NOMO-1 treated with dmso at 0.1 percent for 144 hours (cell line): ENCODE data around the gene UGP2.

Experiments used
- DNase-seq: peaks from one replicate; lab custom pipeline; 2025; ENCODE audit not compliant: unreplicated experiment; lab: John Stamatoyannopoulos, UW

The UGP2 gene

DNA sequence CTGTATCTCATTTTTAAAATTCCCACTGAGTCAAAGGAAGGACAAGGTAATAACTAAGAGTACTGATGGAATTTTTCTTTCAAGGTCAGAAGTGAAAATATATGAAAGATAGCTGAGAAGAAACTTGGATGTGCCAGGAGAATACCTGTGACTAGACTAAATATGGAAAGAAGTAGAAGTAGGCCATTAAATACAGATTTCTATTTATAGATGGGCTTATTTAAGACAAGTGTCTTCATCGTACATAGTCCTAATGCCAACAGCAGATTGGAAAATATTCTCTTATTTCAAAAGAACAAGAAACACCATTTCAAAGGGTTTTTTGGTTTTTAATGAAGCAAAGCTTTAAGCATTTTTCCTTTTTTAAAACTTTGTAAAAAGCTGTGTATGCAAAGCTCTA is 22.0 kb downstream of the UGP2 start:
- no peak for DNase-seq

DNA sequence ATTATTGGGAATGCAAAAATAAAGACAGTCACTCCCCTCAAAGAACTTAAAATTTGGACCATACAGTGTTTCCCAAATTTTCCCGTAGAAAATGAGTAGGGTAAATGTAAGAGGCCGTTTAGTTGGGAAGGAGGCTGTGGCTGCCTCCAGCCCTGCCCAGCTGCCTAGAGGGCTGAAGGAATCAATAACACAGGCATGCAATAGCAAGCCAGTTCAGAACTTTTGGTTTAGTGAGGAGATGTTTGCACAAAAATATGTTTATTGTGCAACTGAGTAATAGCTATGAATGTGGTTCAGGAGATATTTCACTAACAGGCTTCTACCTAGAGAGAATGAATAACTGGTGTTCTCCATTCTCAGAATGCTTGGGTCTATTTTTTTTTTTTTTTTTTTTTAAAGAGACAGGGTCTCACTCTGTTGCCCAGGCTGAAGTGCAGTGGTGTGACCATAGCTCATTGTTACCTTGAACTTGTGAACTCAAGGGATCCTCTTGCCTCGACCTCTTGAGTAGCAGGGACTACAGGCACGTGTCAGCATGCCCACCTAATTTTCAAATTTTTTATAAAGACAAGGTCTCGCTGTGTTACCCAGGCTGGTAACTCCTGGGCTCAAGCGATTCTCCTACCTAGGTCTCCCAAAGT is 23.6 kb downstream of the UGP2 start:
- DNase-seq, result no peak

DNA sequence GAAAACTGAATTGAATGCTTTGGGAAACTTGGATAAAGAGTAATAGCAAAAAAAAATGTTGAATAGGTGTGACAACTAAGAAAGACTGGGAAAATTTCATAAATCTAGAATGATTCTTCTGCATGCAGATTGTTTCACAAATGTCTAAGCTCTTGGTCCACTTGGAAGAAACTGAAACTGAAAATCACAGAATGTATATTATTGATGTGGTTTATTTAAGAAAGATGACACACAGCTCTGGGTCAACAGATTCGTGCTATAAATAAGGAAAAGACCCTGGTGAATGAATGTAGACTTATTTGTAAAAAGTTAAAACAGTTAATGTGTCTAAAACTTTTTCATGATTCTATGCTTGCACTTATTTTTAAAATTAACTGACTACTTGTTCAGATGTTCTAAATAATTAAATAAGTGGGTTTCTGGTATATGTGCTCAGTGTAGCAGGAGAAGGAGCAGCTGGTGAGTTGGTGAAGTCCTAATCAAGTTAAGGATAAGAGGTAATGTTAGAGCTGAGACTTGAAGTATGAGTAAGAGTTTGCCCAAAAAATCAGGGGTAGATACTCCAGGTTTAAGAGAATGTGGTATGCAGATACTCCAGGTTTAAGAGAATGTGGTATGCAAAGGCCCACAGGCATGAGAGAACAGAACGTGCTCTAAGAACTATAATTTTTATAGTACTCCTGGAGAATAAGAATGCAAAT is 24.5 kb downstream of the UGP2 start:
- DNase-seq, result no peak

DNA sequence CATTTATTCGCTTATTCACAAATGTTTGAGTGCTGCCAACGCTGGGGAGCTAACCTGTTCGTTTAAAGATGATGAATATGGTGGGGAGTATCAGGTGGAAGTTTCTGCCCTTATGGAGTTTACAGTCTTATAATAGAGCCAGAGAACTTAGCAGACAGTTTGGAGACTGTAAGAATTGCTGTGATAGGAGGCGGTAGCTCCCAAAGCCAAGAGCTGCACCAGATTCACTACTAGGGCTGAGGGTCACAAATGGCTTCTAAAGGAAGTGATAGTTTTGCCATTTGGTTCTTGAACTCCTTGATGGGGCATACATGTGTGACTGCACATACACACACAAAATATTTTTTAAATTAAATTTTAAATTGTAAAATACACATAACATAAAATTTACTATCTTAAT is 29.0 kb downstream of the UGP2 start:
- DNase-seq, result no peak

DNA sequence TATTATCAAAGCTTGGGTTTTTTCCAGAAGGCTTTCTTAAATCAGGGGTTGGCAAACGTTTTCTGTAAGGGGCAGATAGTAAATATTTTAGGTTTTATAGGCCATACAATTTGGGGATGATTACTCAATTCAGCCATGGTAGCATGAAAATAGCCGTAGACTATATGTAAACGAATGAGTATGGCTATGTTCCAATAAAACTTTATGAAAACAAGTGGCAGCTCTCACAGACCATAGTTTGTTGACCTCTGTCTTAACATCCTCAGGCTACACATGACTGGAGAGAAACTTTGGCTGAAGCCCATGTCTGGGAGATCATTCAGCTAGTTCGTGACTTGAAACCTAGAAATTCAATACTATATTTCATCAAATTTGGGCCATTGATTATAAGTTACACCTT is 30.2 kb downstream of the UGP2 start:
- no peak for DNase-seq

DNA sequence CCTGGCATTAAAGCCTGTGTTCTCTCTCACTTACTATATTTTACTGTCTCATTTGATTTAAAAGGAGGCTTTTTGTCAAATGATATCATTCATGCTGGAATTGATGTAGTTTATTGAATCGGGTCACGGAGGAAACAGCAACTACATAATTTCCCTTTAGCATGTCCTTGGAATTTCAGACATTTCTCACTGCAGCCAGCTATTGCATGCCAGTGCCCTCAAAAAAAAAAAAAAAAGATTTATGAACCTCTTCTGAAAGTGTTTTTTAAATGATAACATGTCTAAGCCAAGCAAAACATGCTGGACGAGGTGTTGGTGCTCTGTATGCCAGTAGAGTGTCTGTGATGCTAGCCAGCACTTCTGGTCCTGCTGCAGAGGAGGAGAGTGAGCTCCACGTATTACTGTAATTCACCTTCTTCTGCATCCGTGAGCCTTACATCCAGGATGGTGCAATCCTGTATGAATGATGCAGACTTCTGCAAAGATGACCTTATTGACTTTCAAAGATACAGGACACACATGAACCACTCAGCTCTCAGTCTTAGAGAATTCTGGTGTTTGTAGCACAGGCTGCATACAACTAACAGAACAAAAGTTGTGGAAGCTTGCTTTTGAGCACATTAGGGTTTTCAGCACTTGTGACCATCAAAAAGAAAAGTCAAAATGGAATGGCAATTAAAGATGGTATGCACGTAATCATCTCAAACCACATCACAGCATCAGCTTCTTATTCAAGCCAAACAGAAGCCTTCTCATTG is 31.1 kb downstream of the UGP2 start:
- DNase-seq, result no peak

DNA sequence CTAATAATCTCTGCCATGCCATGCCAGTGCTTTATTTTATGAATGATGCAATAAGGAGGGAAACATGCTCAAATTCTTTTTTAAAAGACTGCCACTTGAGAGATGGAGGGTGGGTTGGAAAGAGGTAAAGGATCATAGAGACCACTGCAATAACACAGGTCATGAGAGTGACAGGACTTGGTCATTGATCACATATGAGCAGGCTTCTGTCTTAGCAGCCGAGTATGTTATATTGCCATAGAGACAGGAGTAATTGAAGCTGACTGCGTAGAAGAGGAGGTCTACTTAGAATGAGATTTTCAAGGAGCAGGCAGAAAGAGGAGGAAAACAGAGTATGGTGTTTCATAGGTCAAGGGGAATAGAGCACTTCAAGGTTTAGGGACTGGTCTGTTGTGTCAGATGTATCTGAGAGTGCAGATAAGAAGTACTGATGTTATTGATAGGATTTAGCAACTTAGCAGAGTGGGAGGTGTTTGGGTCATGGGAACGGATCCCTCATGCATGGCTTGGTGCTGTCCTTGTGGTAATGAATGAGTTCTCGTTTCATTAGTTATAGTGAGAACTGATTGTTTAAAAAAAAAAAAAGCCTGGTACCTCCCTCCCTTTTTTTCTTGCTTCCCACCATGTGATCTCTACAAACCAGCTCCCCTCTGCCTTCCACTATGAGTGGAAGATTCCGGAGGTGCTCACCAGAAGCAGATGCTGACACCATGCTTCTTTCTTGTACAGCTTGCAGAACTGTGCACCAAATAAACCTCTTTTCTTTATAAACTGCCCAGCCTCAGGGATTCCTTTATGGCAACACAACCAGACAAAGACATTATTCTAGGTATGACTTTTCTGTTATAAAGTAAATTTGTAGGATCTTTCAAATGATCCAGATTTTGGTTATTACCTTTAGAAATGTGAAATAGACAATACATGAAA is 32.8 kb downstream of the UGP2 start:
- DNase-seq, result no peak

DNA sequence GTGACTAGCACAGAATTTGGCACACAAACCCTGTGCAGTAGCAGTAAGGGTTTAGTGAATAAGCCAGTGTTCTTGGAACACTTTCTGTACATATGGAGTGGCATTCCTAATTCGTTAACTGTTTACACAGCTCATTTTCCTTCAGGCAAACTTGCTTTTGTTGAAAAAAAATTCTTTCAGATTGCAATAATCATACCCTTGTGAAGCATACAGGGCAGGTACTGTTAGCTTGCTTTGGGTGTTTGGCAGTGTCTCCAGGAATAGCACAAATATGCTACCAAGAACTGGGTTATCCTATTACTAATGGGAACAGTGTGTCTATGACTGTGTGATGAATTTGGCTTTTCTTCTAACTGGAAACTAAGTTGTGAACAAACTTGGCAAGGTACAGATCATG is 33.4 kb downstream of the UGP2 start:
- no peak for DNase-seq

DNA sequence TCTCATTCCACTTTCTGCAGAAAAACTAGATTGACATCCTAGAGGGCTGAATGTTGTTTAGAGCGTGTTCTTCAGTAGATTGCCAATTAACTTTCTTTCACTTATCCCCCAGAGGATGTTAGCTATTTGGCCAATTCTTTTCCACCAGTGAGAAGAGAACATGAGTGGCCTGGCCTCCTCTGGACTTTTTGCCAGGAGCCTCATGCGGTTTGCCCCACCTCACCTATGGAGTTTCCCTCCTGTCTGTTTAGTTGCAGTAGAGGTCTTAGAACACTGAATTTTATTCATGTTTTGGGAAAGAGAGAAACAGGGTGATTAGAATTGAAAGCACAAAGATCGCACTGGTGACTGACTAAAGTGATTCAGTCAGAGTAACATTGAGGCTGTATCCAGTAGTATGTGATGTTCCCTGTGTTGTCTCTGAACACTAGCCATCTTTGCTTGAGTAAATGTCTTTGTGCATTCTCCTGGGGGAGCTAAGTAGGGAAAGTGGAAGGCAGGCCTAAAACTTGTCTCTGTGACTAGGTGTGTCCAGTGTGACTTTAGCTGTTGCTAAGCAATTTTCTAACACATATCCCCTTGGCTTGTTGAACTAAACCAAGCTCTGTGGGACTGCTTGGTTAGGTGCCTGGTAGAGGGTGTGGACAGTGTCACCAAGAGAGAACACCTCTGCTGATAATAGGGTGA is 34.0 kb downstream of the UGP2 start:
- DNase-seq, result no peak

DNA sequence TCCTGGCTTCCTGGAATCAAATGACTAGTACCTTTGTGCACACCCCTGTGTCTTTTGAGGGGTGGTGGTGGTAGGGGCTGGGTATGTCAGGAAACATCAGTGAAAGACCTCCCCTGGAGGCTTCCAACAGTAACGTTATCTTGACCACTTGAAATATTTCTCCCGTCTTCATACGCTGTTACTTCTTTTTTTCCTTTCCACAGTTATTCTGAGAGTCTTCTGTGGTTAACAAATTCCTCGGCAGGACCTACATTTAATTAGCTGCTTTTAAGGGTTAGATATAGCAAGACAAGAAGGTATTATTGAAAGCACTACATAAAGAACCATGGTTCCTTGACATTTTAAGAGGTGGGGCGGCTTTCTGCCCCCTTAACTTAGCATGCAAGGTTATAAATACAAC is 34.6 kb downstream of the UGP2 start:
- DNase-seq, result no peak

DNA sequence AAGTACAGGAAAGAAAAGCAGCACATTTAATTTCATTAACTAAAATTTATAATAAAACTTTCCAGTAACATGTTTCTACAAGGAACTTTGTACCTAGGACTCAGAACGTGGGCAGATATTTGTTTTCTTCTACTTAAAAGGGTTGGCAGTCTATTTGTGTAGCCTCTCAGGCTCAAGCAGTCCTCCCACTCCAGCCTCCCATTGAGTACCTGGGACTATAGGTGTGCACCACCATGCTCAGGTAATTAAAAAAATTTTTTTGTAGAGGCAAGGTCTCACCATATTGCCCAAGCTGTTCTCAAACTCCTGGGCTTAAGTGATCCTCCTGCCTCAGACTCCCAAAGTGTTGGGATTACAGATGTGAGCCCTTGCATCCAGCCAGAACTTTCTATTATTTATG is 36.8 kb downstream of the UGP2 start:
- no peak for DNase-seq

DNA sequence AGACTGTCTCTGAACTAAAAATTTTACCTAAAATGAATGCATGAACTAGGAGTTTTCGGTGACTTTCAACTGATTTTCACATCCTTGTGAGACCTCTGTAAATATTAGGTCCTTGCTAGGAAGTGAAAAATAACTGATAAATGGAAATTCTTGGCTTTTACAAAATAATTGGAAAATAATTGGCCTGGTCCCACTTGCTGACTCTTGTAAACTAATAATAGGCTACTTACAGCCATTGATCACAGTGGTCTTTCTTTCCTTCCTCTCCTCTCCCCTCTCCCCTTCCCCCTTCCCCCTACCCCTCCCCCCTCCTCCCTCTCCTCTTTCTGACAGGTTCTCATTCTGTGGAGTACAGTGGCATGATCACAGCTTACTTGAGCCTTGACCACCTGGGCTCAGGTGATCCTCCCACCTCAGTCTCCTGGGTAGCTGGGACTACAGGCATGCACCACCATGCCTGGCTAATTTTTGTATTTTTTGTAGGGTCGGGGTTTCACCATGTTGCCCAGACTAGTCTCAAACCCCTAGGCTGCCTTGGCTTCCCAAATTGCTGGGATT is 38.3 kb downstream of the UGP2 start:
- no peak for DNase-seq

DNA sequence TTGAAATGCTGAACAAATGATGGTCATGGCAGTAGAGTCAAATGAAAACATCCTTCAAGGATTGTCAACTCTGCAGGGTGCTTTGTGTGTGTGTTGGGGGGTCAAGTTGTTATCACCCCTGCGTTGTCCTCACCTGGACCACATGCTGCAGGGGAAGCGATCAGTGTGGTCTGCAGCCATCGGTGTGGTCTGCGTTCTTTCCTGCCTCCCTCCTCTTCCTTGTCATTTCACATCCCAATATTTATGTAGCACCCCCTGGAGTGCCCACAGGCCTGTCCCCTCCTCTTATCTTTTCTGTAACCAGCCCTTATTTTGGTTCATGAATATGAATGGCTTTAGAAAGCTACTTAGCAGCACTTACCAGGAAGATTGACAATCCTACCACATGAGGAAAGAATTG is 38.9 kb downstream of the UGP2 start:
- DNase-seq, result no peak

DNA sequence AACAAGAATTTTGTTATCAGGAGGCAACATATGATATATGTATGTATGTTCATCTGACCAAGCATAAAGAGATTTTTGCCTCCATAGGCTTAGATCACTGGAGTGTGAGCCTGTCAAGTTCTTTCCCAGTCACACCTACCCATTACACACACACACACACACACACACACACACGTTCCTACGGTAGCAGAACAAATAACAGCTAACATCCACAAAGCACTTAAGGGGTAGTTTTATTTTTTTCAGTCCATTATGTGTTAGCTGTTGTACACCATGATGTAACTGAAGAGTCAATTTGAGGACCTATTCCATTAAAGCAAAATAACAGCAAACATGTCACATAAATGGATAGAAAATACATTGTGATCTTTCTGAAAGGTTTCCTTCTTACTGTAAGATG is 39.5 kb downstream of the UGP2 start:
- no peak for DNase-seq

DNA sequence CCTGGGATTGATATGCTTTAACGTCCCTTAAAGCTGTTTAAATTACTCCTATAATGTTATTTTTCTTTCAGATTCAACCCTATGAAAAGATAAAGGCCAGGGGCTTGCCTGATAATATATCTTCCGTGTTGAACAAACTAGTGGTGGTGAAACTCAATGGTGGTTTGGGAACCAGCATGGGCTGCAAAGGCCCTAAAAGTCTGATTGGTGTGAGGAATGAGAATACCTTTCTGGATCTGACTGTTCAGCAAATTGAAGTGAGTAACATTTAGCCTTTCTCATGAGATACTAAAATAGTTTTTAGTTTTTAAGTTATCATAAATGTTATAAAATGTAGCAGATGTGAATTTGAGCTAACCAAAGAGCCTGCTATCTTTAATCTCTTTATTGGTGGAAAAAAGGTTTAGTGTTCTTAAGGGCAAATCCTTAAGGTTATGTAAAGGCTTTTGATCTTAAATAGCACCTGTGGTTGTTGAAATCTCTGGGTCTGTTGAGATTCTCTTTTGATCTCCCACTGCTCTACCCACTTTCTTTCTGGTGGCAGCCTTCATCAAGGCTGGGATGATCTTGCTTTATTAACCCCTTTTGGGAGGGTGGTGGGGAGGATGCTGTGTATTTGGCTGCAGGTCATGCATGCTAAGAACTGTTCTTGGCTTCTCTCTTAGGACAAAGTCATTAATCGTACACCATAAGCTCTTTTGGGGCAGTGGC is 40.9 kb downstream of the UGP2 start:
- no peak for DNase-seq

DNA sequence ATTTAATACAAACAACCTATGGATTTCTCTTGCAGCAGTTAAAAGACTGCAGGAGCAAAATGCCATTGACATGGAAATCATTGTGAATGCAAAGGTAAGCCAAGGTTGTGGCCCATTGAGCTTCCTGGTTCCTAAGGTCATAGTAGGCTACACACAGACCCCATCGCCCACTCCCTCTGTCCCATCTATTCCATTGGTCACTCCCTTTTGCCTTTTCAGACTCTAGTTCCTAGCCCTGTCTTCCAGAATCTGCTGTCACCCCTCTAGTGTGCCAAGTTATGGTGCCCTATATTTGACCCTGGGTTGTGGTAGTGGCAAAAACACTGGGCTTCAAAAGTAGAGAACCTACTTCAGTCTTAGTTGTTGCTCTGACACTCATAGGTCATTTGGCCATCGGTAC is 44.7 kb downstream of the UGP2 start:
- DNase-seq, result no peak

DNA sequence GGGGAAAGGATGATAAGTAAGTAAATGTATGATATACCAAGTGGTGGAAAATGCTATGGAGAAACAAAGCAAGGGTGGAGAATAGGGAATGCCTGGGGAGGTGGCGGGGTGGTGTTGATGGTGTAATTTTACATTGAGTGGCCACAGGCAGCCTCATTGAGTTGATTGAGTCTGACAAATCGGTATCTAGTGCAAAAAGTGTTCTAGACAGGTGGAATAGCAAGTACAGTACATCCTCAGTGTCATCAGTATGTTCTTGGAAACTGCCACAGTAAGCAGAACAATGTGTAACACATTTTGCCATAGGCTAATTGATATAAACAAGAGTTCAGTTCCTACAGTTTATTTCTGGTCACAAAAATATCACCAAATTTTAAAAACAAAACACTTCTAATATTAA is 46.4 kb downstream of the UGP2 start:
- DNase-seq, result no peak

DNA sequence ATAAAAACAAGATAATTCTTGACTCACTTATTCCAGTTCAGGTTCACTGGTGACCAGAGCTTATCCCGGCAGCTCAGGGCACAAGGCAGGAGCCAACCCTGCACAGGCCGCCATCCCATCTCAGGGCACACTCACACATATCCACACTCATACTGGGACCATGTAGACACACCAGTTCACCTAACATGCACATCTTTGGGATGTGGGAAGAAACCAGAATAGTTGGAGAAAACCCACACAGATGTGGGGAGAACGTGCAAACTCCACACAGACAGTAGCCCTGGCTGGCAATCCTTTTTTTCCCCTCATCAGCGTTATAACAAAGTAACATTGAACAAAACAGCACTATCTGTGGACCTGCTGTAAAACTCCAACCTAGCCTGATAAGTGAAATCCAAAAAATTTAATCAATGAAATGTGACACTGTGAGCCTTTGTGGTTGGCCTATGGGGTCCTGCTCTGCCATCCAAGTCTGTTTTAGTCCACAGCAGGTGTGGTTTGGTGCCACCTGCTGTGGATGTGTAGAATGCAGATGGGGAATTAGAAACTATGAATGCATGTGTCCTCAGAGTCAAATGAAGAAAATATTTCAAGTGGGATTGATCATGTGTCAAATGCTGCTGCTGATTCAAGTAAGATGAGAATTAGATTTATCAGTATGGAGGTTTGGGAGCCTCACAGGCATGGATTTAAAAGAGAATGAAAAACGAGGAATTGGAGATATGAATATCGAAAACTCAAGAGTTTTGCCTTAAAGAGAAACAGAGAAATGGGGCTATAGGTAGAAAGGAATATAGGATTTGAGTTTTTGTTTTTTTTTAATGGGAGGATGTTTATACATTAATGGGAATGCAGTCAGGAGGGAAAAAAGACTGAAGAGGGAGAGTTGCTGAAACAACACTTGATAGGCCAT is 47.0 kb downstream of the UGP2 start:
- DNase-seq, result no peak

DNA sequence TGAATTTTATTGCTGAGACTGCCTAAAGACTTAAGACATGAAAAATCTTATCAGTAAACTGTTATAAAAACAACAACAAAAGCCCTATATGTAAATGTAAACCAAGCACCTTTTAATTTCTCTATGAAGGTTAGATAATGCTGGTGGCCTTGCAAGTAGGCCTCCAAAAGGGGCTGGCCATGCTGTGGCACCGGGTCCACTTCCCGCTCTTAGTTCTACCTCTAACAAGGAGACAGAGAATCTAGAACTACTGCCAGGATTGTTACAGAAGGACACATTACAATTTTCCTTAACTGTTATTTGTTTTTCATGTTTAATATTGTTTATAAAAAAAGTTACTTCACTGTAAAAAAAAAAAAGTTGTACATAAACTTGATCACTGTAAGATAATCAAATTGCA is 49.0 kb downstream of the UGP2 start:
- no peak for DNase-seq
